HG03039 (cell line): ENCODE results near the gene CR1.
"Not testable (repeated sequence)": the region's sequence is repeated elsewhere in the genome, so short reads cannot be mapped to it uniquely, and the experiment has no call there.

Experiments used
- ATAC-seq: cut with Tn5 transposase; IDR thresholded peaks from one replicate; pipeline ENCODE4 v1.9.1; 2021; ENCODE audit warnings: mild to moderate bottlenecking, moderate library complexity; ENCODE audit not compliant: unreplicated experiment

The CR1 gene

DNA sequence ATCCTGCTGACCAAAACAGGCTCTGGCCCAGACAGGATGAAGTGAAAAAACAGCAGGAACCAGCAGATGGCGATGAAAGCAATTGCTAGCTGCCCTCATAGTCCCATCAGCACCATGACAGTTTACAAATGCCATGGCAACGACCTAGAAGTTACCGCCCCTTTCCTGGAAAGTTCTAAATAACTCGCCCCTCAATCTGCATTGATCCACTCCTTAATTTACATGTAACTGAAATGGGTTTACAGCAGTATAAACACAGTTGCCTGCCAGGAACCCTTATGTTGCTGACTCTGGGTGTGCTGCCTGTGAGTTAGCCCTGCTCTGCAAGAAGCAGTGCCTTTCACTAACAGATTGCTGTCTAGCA, 83.5 kb downstream of the CR1 start:
- ATAC-seq = no peak

DNA sequence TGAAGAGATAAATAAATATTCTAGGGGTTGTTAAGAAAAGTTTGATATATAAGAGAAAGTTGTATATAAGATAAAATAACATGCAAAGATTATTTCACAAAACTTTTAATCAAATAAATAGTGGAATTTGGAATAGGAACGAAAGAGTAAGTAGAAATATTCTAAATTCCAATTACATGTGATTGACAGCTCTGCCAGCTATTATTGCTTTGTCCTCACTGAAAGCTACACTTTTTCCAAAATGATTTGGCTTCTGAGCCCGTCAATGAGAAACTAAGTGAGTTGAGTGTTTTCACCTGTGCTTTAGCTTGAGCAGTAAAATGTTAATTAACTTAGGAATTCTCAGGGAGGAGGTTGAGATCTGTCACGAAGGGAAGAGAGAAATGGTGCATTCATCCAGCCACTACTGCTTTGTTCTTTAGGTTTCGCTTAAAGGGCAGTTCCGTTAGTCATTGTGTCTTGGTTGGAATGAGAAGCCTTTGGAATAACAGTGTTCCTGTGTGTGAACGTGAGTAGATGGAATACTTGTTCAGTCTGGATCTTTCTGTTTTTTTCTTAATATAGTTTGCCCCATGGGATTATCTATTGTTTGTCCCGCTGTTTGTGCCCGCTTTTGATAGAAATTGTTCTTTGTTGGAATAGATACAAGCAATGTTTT, 85.7 kb downstream of the CR1 start:
- no peak for ATAC-seq

DNA sequence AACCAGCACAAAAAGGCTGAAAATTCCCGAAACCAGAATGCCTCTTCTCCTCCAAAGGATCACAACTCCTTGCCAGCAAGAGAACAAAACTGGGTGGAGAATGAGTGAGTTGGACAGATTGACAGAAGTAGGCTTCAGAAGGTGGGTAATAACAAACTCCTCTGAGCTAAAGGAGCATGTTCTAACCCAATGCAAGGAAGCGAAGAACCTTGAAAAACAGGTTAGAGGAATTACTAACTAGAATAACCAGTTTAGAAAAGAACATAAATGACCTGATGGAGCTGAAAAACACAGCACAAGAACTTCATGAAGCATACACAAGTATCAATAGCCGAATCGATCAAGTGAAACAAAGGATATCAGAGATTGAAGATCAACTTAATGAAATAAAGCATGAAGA, 93.5 kb downstream of the CR1 start:
- not testable (repeated sequence) for ATAC-seq

DNA sequence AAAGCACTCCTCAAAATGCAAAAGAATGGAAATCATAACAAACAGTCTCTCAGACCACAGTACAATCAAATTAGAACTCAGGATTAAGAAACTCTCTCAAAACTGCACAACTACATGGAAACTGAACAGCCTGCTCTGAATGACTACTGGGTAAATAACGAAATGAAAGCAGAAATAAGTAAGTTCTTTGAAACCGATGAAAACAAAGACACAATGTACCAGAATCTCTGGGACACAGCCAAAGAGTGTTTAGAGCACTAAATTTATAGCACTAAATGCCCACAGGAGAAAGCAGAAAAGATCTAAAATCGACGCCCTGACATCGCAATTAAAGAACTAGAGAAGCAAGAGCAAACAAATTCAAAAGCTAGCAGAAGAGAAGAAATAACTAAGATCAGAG, 95.2 kb downstream of the CR1 start:
- not testable (repeated sequence) for ATAC-seq

DNA sequence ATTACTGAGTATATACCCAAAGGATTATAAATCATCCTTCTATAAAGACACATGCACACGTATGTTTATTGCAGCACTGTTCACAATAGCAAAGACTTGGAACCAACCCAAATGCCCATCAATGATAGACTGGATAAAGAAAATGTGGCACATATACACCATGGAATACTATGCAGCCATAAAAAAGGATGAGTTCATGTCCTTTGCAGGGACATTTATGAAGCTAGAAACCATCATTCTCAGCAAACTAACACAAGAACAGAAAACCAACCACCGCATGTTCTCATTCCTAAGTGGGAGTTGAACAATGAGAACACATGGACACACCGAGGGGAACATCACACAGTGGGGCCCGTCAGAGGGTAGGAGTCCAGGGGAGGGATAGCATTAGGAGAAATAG, 98.1 kb downstream of the CR1 start:
- ATAC-seq = not testable (repeated sequence)

DNA sequence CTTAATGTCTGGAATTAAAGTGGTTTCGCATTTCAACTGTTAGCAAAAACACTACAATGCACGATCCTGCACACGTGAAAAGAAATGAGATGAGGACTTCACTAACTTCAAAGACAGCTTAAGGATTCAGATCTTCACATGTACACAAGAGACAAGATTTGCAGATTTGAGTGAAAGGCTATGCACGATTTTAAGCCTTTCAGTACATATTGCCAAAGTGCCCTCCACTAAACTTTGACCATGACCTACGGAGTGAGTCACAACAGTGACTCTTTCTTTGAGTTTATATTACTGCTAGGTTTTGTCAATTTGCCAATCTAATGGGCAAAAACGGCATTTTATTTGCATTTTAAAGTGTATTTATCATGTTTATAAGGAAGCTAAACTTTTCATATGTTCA, 107.8 kb downstream of the CR1 start:
- no peak for ATAC-seq

DNA sequence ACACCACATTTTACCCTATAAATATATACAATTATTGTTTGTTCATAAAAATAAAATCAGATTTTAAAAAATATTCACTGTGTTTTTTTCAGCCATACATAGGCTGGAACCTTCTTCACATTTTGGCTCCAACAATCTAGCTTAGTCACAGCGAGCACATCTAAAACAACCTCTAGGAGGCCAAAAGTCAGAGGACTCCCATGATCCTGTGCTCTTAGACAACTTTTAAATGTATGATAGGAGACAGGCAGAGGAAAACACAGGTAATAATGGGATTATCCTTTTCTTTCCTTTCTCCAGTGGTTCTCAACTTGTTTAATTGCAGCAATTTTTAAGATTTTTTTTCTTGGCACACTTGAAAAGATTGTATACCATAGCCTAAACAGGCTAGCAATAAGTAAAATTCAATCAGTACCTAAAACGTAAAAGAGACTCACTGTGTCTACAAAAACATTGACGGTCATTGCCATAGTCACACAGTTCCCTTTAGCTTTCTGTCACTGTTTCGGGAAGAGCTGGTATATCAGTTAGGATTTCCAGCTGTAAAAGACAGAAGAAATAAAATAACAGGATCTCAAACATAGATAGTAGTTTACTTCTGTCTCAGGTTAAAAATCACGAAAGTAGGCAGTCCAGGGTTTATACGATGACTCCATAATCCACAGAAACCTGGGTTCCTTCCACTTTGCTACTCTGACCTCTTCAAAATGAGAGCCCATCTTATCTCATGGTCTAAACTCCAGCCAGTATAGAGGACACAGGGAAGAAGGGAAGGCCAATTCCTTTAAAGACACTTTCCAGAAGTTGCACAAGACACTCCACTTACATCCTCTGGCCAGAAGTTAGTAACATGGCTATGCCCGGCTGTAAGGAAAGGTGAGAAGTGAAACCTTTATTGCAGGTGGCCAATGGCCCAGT, 109.7 kb downstream of the CR1 start:
- no peak for ATAC-seq

DNA sequence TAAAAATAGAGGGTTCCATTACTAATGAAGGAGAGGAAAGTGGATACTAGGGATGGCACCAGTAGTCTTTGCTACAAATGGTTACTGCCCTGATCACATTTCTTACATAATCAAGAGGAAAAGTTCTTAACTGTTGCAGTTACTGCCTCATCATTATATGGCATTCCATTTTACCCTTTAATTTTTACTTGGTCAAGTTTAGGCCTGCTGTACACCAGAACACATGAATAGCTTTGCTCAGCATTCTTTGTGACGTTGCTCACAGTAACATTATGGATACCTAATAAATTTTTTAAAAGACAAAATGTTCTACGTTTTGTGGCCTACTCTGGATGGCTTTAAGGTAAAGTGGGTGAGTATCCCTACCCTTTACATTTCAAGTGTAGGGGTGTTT, 110.4 kb downstream of the CR1 start:
- ATAC-seq = no peak

DNA sequence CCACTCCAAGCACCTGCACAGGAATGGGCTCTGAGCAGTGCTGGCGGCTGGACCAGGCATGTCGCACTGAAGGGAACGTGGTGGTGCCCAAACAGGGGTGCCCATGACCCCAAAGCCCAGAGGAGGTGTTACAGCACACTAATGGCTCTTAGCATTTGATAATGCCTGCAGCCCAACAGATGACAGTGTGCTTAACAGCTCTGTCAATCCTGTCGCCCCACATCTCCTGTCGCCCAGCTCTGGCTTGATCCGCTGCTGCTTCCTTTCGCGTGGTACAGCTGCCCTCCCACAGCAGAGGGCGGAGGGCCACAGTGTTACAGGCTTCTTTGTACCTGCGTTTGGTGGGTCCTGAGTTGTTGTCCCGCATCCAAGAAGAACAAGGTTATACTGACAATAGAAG, 116.8 kb downstream of the CR1 start:
- ATAC-seq = no peak

DNA sequence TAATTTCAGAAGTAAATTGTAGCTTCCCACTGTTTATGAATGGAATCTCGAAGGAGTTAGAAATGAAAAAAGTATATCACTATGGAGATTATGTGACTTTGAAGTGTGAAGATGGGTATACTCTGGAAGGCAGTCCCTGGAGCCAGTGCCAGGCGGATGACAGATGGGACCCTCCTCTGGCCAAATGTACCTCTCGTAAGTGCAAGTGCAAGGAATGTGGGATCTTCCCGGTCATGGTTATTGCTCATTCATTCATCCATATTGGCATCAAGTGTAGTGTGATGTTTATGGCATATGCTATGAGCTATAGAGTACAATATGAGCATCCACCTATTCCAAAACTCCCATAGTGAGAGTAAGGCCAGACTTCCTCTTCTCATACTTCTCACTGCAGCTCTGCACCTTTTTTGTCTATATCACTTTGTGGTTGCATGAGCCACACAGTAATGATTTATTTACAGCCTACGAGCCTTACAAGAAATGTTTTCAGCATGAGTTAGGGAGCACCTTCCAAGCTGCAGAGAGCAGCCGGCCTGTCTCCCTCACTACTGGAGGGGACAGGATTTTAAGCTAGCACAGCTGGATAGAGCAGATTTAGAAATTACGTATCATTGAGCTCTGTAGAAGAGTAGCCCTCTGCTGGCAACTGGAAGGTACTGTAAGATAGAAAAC, 124.0 kb downstream of the CR1 start:
- peak; percentile 85 for ATAC-seq

DNA sequence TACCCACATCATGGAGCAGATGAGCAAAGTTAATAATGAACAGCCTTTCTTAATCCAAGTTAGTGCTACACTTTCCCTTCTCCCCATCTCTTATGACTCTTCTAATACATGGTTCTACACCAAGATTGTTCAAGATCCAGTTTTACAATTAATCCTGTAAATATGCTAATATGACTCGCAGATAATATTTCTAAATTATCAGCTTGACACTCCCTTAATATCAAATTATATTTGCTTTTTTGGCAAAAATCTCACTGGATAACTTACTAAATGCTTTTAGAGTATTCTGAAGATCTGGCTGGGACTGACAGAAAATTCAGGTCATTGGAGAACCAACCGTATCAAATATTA, 124.6 kb downstream of the CR1 start:
- no peak for ATAC-seq

DNA sequence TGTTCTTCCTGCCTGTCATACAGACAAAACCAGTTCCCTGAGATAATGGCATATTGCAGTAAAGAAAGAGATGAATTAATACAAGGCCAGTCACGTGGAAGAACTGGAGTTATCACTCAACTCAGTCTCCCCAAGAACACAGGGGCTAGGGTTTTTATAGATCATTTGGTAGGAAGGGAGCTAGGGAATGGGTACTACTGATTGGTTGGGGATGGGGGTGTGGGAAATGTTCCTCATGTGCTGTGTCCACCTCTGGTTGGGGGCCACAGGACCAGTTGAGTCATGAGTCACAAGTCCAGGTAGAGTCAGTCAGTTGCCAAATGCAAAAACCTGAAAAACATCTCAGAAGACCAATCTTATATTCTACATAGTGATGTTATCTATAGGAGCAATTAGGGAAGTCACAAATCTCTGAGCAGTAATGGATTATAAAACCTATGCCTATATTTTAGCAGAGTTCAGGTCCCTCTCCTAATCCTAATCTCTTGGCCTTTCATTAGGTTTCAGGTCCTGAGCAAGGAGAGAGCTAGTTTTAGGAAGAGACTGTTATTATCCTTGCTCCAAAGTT, 129.6 kb downstream of the CR1 start:
- not testable (repeated sequence) for ATAC-seq

DNA sequence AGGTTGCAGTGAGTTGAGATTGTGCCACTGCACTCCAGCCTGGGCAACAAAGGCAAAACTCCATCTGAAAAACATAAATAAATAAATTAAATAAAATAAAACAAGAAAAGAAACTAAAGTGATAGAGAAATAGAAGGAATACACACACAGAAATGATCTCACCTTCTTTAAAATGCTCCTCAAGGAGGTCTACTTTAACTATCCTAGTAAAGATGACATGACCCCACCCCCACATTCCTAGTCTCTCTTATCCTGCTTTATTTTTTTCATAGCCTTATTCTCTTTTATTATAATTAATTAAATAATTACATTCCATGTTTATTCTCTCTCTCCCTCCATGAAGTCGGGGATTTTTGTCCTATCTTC, 131.0 kb downstream of the CR1 start:
- no peak for ATAC-seq

DNA sequence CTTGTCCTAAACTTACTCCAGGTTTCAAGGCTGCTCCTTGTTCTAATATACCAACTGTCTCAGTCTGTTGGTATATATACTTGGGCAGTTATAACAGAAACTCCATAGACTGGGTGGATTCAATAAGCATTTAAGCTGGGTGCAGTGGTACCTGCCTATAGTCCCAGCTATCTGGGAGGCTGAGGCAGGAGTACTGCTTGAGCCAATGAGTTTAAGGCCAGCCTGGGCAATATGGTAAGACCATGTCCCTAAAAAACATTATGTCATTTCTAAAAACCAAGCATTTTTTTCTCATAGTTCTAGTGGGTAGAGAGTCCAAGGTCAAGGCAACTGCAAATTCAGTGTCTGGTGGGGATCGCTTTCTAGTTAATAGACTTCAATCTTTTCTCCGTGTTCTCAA, 131.5 kb downstream of the CR1 start:
- ATAC-seq = no peak

DNA sequence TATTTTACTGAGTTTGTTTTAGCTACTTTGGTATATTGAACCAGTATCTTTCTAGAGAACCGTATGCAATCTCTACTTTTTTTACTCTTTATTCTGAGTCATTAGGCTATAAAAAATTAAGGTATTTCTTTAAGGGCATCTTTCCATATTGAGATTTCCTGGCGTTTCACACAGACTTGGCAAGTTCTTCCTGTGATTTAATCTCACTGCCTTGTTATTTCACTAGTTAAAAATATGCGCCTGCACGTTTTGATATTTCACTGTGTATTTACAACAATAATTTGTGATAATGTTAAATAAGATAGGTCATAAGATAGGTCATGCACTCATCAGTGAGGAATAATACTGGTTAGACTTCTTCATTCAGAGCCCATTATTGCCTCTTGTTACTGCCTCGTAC, 132.8 kb downstream of the CR1 start:
- no peak for ATAC-seq

DNA sequence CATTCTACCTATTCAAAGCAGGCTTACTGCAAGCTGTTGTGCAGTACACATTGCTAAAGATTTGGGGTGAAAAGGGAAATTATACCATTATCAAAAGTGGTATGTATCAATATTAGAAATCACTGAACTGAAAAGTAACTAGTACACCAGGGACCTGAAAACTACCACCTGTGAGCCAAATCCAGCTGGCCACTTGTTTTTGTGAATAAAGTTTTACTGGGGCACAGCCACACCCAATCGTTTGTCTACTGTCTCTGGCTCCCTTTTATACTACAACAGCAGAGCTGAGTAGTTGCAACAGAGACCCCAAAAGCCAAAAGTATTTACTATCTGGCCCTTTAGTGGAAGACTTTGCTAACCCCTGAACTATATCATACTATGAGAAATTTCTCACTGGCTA, 135.2 kb downstream of the CR1 start:
- ATAC-seq = no peak

DNA sequence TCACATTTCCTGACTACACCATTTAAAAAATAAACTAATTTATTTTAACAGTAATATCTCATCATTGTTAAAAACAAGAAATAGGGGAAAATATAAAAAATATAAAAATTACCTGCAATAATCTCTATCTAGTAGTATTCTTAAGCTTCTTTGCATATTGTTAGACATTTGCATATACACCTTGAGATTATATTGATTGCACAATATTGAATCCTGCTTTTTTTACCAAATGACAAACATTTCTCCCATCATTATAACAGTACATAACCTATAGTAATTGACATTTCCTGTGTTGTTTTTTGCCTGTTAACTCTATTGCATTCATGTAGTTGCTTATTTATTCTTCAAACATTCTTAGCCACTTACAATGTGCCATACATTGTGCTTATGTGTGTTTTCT, 137.3 kb downstream of the CR1 start:
- no peak for ATAC-seq

DNA sequence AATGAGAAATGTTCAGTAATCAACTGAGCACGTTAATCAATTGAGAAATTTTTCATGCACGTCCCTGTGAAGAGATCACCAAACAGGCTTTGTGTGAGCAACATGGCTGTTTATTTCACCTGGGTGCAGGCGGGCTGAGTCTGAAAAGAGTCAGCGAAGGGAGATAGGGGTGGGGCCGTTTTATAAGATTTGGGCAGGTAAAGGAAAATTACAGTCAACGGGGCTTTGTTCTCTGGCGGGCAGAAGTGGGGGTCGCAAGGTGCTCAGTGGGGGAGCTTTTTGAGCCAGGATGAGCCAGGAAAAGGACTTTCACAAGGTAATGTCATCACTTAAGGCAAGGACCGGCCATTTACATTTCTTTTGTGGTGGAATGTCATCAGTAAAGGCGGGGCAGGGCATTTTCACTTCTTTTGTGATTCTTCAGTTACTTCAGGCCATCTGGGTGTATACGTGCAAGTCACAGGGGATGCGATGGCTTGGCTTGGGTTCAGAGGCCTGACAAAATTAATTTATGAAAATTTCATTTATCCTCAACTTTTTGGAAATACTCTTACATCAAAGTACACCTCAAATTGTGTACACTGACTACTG, 137.8 kb downstream of the CR1 start:
- not testable (repeated sequence) for ATAC-seq

DNA sequence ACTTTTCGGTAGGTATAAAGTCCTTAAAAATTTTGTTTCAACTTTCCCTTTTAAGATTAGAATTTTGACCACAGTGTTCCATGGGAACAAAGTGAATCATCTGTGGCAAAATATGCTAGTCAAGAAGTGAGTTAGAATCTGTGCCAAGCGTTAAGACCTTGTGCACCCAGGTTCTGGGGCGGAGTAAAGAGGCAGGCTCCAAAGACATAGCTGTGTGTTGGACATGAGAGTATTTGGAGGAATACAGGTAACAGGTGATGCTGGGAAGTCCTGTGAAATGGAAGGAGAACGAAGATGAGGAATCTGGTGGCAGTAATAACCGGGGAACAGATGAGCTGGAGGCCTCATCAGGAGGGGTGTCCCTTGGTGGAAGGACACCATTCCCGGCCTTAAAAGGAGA, 138.3 kb downstream of the CR1 start:
- not testable (repeated sequence) for ATAC-seq

DNA sequence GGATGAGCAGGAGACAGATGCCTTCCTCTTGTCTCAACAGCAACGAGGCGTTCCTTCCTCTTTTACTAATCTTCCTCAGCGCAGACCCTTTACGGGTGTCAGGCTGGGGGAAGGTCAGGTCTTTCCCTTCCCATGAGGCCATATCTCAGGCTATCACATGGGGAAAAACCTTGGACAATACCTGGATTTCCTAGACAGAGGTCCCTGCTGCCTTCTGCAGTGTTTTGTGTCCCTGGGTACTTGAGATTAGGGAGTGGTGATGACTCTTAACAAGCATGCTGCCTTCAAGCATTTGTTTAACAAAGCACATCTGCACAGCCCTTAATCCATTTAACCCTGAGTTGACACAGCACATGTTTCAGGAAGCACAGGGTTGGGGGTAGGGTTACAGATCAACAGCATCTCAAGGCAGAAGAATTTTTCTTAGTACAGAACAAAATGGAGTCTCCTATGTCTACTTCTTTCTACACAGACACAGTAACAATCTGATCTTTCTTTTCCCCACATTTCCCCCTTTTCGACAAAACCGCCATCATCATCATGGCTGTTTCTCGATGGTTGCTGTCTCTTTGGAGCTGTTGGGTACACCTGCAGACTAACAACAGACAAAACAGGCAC, 139.7 kb downstream of the CR1 start:
- not testable (repeated sequence) for ATAC-seq
